DMS114 treated with DMSO at 0.1 percent for 48 hours (cell line): Measurements from ENCODE around the gene GLT8D1.

Experiments used
- DNase-seq: peaks from one replicate; lab custom pipeline; 2025; ENCODE audit not compliant: unreplicated experiment; lab: John Stamatoyannopoulos, UW

GLT8D1 gene

DNA sequence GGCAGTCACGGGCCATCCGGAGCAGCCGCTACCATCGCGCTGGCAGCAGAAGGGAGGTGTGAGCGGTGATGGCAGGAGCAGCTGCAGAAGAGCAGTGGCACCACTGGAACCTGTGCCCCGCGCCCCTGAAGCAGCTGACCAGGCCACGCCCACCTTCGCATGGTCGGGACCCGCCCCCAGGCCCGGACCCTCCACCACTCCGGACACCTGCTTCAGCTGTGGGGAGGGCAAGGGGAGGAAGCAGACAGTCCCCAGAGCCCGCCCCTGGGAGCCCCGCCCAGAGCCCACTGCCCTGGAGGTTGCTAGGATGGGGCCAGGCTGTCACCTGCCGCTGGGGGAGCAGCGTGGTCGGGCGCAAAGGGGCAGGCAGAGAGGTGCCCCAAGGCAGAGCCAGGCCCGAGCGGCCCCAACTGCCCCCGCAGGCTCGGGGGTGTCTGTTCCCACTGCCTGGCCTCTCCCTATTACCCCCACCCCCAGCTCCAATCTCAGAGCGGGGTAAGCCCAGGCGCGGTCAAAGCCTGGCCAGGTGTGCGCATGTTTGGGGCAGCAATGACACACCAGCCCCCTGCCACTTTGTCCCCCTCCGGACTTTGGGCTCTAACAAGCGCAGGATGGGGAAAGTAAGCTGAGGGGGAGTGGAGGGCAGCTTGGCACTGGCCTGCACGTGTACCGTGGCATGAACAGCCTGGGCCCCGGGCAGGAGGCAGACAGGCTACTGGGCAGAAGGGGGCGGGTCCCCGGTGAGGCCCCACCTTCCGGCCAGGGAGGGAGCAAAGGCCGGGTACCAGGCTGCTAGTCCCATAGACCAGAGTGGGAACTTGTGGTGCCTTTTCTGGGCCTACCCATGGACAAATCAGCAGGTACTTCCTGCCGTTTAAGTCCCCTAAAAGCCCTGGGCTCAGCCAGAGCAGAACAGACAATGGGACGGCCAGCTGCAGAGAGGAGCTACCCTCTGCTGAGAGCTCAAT lies 9.0 kb upstream of the GLT8D1 start:
- DNase-seq = no peak

DNA sequence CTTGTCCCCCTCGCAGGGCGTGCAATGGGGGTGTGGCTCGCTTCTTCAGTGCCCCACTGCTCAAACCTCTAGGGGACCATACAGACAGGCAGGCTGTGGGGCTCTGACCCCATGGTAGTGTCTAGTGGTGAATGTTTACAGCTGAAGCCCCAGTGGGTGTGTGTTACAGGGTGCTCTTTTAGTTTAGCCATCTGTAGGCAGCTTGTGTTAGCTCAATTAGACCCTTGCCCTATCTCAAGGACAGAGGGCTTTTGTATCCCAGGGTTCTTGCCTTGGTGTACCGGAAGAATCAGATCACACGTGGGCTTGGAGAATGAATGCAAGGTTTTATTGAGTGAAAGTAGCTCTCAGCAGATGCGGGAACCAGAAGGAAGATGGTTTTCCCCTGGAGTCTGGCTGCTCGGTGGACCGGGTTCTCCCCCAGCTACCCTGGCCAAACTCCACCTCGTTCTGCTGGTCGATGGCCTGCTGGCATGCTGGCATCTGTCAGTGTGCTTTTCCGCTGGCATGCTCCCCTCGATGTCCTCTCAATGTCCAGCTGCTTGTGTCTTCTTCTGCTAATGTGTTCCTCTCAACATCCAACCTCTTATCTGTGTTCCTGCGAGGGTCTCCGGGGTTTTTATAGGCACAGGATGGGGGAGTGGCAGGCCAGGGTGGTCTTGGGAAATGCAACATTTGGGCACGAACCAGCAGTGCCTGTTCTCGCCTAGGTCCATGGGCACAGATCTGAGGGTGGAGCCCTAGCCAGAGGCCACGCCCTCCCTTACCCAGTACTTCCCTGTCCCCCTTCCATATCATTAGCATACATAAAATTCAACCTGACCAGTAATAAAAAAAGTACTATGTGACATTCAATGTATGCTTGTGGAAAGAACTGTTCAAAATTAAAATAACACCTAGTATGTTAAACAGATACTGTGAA lies 7.0 kb upstream of the GLT8D1 start:
- no peak for DNase-seq

DNA sequence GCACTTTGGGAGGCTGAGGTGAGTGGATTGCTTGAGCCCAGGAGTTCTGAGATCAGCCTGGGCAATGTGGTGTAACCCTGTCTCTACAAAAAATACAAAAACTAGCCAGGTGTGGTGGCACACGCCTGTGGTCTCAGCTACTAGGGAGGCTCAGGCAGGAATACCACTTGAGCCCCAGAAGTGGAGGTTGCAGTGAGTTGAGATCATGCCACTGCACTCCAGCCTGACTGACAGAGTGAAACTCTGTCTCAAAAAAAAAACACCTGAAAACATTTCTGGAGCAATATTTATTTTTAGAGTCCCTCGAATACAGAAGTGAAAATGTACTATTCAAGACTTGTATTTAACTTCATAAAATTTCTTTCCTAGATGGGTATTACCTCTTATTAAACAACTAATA lies 4.9 kb upstream of the GLT8D1 start:
- no peak for DNase-seq

DNA sequence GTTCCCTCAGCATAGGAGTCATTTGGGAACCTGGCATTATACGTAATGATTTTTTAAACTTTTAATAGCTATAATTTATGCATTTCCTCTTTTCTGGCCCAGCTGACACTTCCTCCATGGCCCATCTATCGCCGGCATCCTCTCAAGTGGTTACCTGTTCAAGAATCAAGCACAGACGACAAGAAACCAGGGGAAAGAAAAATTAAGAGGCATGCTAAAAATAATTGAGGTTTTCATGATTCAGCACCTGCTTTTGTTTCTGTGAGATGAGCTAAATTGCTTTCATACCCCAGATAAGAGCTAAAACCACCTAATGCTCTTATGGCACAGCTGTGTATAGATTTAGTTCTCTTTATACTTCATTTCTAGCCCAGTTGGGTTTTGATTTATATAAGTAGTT lies 2.0 kb upstream of the GLT8D1 start:
- no peak for DNase-seq

DNA sequence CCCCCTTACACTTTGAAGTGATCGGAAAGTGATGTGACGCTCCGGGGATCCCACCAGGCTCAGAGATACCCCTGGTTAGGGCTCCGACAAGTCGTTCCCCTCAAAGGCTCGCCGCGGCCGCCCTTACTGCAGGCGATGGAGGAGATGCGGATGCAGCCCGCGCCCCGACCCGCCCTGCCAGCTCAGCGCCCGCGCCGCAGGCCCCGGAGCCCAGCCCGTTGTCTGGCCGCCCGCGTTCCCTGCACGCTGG lies 228 bp downstream of the GLT8D1 start:
- no peak for DNase-seq

DNA sequence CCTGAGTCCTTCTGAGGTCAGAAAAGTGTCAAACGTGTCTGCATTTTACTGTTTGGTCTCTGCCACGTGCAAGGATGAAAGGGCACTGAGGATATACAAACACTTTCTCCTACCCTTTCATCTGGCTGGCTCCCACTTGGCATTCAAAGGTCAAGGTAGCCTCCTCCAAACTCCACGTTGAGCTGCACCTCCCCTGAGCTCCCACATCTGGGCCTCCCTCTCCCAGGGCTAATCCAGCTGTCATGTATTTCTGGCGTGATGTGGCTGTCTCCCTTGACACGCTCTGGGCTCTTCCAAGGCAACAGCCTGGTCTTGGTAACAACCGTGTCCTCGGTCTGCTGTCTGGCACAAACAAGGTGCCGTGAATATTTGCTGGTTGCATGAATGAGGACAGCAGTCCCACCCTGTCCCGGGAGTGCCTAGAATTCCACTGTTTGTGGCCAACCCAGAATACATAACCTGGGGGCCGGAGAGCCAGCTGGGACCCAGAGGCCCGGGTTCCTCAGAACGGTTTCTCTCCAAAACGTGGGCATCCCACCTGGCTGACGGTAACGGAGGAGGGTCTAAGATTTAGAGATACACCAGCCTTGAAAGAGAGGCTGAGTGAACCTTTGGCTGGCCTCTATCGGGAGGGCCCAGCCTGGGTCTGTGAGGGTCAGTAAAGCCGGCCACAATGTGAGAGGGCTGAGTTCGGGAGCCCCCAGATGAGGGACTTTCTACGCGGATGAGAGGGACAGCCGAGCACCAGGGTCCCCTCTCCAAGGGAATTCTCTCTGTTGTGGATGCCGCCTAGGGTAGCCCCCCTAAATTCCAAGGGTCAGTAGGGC lies 767 bp downstream of the GLT8D1 start:
- no peak for DNase-seq

DNA sequence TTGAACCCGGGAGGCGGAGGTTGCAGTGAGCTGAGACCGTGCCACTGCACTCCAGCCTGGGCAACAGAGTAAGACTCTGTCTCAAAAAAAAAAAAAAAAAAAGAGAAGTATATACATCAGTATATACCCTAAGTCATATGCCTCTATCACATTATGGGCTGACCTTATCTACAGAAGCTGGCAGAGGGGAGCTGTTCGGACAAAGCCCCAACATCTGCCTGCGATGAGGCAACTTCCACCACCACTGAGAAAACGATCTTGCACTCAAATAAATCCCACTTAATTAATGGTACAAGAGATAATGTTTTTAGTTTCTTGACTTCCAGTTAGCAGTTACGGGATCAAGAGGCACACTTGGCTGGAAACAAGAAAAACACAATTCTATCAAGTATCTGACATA lies 2.2 kb downstream of the GLT8D1 start:
- DNase-seq = no peak

DNA sequence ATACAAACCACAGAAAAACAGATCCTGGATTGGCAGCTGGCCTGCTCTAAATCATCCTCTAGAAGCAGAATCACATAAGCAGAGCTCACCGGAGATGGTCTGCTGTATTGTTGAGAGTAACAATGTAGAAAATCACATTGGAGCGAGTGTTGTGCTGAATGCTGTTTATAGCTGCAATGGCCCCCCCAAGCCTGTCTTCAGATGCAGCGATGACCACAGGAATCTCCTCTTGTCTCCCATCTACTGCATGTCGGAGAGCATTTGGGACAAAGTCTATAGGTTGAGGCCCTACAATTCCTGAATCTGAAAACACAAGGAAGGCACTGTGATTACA lies 8.0 kb downstream of the GLT8D1 start:
- DNase-seq = no peak

DNA sequence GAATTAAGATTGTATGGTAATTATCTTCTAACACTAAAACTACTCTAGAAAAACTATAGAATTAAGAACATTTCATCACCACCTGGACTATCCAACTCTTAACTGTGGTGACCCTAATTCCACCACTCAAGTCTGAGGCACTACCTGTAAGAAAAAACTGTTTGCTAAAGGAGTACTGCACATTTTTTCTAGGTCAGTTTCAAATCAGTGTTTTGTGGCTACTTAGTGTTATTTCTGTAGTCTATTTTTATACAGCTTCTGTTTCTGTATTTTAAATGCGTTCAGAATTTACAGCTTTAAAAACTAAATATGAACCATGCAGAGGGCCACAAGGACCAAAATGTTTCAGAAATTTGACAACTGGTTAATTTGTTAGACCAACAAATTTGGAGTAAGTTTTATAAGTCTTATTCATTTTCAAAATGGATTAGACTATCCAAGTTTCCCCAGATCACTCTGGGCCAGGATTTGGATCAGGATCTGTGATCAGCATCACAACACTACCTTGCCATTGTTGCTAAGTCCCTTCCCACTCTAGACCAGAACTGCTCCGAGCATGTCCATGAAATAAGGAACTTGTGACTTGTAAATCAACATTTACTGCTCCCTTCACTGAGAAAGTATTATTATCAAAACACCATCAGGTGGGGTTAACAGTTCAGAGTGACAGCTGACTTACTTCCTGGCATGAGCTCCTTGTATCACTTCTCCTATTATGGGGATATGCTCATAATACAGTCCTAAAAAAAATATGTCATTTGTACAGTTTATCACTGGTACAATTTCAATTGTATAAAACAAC lies 8.6 kb downstream of the GLT8D1 start:
- DNase-seq = no peak

DNA sequence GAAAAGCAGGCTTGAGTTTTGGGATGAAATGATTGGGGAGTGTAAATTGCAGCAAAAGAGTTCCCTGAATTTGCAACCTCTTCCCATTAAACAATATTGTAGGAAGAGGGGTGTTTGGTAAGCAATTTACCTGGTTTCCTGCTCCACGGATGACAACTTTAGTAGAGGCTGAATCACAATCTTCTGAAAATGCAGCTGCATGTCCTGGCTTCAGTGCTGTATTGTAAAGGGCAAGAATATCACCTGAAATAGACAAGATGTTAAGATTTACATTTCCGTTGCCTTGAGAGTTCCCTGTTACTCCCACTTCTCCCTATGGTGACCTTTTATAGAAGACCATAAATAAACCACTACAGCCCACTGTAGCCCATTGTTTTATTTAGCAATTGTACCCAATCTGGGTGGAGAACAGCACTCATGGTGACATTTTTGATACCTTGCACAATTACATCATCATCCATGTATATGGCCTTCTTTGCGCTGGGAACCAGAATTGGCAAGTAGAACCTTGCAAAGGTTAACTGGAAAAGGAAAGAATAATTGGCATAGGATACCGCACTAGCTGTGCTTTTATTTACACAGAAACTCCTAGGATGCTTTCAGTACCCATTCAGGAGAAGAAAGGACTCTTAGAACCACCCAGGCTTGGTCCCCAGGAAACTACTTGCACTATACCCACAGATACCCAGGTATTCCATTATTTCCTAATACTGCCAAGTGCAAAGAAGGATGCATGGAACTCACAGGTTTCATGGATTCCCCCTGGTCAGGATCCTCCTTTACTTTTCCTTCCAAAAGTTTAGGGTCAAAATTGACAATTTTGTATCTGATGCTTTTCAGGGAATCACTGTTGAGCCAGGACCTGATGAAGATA lies 9.6 kb downstream of the GLT8D1 start:
- DNase-seq = no peak

DNA sequence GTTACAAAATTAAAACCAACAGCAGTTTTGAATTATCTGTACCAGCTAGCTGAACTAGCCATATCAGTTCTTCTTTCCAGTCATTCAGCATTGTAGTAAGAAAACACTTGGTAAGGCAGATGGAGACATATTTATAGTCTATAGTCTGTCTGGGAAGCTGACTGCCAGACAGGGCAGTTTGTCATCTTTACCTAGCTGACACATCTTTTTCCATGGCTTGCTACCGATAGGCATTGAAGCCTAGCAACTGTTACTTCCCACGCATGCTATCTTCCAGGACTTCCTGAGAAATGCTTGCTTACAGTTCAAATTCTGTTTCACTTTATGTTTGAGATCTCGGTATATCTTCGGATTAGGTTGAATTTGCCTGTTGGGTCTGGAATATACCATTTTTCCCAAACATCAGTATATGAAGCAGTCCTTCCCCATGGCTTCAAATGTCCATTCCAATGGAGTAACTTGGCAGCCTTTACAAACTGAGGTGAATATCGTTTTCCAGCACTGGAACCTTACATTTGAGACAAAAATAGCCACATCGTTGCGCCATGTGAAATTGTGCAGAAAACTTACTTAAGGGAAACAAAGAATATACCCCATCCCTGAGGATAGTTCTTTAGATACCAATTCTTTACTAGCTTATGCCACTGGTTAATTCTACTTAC lies 10.9 kb downstream of the GLT8D1 start:
- no peak for DNase-seq

DNA sequence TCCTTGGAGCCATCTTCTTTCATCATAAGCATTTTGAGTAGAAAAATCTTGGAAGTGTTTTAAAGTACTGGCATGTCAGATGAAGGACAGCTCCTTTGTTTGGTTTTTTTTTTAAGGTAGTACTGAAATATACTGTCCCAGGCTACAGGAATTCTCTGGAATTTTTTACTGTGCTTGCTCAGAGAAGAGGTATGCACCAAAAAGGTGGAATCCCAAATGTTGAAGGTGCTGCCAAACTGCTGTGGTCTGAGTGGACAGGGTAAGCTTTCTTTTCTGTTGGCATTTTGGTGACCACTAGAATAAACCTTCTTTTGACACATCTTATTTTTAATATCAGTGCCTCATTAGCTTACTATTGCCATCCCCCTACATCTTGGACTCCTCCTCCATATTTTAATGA lies 12.5 kb downstream of the GLT8D1 start:
- DNase-seq = no peak

DNA sequence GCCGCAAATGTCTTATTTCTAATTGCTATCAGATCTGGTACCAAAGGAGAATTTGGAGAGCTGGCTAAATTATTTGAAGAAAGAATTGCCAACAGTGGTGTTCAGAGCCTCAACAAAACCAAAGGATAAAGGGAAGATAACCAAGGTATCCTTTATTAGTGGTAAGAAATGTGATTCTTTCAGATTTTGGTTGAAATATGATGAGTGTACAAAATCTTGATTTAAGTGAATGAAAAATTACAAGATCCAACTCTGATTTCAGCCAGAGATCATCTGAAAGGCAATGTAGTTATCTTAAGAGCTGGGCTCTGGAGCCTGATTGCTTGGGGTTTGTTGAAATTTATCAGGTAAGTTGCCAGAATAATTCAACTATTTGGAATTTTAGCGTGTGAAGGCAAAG lies 15.0 kb downstream of the GLT8D1 start:
- no peak for DNase-seq

DNA sequence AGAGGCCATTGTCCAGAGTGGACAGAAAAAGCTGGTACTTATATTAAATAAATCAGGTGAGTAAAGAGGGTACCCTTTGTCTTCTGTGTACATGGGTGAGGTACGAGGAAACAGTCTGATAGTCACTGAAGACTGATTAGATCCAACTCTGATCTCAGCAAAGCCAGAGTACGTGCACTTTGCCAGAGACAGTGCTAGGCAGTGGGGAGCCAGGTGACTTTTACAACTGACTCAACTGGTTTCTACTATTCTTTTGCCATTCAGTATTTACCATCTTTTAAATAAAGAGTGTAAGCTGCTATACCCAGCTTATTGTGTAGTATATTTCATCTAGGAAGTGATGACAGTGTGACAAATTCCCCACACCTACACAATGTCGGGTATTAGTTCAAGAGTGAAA lies 16.4 kb downstream of the GLT8D1 start:
- no peak for DNase-seq

DNA sequence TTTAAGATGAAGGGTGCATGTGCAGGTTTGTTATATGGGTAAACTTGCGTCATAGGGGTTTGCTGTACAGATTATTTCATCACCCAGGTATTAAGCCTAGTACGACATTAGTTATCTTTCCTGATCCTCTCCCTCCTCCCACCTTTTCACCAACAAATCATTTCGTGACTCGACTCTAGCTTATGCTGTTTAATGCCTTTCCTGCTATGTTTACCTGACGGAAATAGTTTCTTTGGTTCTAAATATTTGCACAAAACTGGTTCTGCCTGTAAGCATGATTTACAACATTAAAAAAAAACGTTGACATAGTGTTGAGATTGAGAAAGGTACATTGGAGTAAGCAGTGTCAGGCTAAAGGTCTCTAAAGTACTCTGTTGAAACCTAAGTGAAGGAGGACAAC lies 17.3 kb downstream of the GLT8D1 start:
- no peak for DNase-seq

DNA sequence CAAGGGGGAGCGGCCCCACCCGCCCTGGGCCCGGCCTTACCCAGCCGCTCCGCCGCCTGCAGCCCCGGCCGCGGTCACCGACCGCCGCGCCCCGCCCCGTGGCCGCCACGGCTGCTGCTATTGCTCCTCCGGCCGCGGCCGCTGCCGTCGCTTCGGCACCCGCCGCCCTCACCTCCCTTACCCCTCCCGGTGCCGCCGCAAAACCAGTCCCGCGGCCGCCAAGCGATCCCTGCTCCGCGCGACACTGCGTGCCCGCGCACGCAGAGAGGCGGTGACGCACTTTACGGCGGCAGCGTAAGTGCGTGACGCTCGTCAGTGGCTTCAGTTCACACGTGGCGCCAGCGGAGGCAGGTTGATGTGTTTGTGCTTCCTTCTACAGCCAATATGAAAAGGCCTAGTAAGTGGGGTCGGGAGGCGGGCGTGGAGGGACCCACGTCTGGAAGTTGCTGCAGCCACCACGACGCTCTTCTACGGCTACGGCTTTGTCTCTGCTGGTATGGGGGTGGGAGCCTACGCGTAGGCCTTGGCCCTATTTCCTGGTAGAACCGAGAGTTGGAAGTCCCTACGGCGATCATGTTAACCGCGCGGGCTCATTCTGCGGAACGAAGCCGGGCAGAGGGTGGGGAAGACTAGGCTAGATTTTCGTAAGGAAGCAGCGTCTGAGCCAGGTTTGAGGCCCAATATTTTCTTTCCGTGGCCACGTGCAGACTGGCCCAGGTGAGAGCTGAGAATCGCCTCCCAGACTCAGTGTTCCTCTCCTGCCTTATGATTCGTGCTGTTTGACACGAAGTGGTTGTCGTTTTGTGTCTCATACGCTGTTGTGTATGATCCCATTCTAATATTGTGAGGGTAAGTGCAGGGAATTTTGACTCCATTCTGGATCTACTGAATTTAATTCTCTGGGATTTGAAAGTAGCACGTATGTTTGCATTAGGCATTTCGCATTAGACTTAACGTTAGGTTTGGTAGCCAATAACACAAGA lies 19.6 kb downstream of the GLT8D1 start, which contains the start of the genes GNL3 and PBRM1:
Gene GNL3, plus strand, starts transcription at position 324 of the 983 bp plus-strand sequence. Its CDS starts 61 bp downstream, at position 385.
Gene PBRM1, minus strand, starts transcription at position 205 of the 983 bp plus-strand sequence.
- DNase-seq = peak; percentile 88

DNA sequence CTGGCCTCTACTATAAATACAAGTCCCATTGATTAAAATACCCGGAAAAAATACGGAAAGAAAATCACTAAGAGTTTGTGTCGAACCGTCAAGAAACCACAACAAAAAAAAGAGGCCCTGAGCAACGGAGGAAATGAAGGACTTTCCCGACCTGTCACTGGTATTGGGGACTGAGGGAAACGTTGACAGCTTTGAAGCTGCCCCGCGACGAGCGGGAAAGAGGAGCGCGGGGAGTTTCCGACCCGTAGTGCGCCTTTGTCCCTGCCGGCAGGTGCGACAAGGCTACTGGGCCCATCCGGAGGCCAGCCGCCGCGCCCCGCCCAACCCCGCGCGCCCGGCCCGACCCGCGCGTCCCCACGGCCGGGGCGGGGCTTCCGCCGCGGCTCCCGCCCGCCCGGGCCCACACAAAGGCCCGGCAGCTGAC lies 20.3 kb downstream of the GLT8D1 start:
- peak; percentile 41 for DNase-seq

DNA sequence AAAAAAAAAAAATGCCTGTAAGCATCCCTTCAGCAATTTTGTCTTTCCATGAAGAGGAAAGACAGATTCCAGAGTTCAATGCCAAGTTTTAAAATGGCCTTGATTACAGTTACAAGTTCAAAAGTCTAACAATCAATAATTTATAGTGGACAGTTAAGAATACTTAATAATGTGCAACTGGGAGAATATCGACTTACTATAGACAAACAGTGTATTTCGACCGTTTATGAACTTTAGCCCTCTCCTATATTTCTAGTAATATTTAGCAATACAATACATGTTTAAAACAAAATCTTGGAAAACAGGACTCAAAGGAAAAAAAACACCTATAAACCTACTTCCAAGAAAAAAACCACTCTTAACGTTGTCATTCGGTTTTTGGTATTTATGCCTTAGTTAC lies 21.4 kb downstream of the GLT8D1 start:
- no peak for DNase-seq
